Cardiac ventricle fibroblast (primary cell): Measurements from ENCODE around the gene CXCL16. TPM values are rescaled to one million over a fixed set of nuclear protein-coding genes. Genes with fewer than 3 reads are reported as not detected.

Source experiments
- total RNA-seq: library from RNA; depleted of rRNA; stranded (reverse); fragments of >200 nt; gene quantifications from 2 replicates; pipeline ENCODE4 v1.2.3, GENCODE V29; 2015

Gene CXCL16
- total RNA-seq, result 6.5 and 10.0 TPM in 2 replicates

GRCh38 chr17:4739122-4740024 is at the start of gene CXCL16, which contains the start of gene ZMYND15:
Gene CXCL16 (minus strand): TSS chr17:4739928. CDS start chr17:4739339, 589 bp downstream.
Gene ZMYND15 (plus strand): TSS chr17:4739833. CDS start chr17:4740549, 716 bp downstream.

GRCh38 chr17:4788807-4789700 is 49.3 kb upstream of the CXCL16 start, which contains the start of gene GLTPD2:
Gene GLTPD2 (plus strand): TSS chr17:4788964. CDS start chr17:4789012, 48 bp downstream.

DNA sequence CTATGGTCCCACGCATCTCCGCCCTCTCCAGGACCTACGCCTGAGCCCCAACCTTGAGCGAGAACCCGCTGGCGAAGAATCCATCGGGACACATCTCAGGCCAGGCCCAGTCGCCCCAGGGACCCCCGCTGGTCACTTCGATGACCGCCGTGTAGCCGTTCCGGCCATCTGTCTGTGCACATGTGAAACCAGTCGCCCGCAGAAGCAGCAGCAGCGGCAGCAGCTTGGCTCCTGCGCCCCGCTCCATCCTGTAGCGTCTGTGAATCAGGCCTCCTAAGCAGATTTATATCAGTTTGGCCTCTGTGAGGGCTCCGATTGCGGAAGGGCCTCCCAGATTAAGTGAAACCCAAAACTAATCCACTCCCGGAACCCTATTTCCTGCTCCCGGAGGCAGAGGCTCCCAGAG is 46.4 kb upstream of the CXCL16 start, which contains the start of gene VMO1:
VMO1 (minus strand) TSS at position 259 of the 406 bp plus-strand sequence; CDS start at position 247, 12 bp downstream.

DNA sequence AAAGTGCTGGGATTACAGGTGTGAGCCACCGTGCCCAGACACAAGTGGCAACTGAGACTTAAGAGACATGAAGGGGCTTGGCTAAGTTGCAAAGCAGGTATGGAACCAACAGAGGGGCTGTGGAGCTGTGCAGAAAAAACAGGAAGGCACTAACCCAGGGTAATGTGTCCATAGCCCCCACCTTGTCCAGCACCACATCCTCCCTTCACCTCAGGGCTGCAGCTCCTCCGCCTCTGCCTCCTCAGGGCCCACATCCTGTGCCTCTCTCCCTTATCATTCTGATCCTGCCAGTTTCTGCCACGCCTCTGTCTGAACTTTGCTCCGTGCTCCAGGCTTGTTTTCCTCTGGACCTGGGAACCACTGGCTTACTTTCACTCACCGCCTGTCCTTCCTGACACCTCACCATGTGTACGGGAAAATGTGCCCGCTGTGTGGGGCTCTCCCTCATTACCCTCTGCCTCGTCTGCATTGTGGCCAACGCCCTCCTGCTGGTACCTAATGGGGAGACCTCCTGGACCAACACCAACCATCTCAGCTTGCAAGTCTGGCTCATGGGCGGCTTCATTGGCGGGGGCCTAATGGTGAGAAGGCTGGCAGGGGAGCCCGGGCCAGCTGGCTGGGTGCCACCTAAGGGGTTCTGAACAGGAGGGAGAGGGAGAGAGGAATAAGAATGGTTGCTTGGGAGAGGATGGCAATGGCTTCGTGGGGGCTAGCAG is 31.9 kb upstream of the CXCL16 start, which contains the start of gene TM4SF5:
TM4SF5 (plus strand) TSS at position 368 of the 716 bp plus-strand sequence; CDS start at position 405, 37 bp downstream.

DNA sequence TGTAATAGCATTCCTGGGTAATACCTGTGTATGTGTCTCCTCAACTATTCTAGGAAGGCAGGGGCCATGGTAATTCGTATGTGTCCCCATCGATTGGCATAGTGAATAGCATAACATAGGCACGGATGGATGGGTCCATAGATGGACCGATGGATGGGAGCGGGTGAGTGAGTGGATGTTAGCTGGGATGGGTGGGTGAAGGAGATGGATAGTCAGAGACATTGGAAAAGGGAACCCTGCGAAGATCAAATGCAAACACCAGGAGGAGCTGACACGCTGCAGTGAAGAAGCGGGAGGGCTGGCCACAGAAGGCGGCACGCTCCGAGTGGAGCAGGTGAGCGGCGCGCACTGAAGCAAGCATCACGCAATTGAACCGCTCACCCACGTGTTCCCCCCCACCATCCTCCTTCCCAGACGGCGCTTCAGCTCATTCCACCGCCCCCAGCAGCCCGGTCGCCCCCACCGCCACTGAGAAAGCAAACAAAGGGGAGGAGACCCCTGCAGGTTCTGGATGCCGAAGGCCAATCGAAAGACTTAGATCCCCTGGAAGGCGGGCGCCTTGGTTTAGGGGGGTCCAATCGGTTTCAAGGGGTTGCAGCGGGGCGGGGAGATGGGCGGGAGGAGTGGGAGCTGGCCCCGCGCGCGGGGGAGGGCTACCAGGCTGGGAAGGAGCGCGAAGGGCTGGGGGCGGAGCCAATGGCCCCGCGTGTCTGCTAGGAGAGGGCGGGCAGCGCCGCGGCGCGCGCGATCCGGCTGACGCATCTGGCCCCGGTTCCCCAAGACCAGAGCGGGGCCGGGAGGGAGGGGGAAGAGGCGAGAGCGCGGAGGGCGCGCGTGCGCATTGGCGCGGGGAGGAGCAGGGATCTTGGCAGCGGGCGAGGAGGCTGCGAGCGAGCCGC is 29.7 kb downstream of the CXCL16 start, which contains the start of gene ARRB2:
ARRB2 (plus strand) TSS at position 839 of the 899 bp plus-strand sequence. CDS start 90 bp downstream, outside the sequence.

Other genes starting within 250 kb of the CXCL16 start
- 0.24 TPM in 1 of 2 replicates, not detected in the other for gene SPNS2, start 241.0 kb downstream of the CXCL16 start, total RNA-seq
- 49.3 and 58.6 TPM in 2 replicates for gene MYBBP1A, start 184.5 kb downstream of the CXCL16 start, total RNA-seq
- not detected in 2 replicates for gene GGT6, start 179.4 kb downstream of the CXCL16 start, total RNA-seq
- gene SMTNL2, start 155.4 kb downstream of the CXCL16 start, total RNA-seq, result not detected in 2 replicates
- gene ALOX15, start 98.2 kb downstream of the CXCL16 start, total RNA-seq, result 0.06 TPM in 1 of 2 replicates, not detected in the other
- gene PELP1, start 35.8 kb downstream of the CXCL16 start, total RNA-seq, result 20.8 and 25.5 TPM in 2 replicates
- gene ARRB2, start 29.3 kb downstream of the CXCL16 start, total RNA-seq, result 0.94 and 4.9 TPM in 2 replicates
- 12.3 and 19.7 TPM in 2 replicates for gene MED11, start 8.5 kb downstream of the CXCL16 start, total RNA-seq
- 0.44 and 1.4 TPM in 2 replicates for gene ZMYND15, start 95 bp downstream of the CXCL16 start, total RNA-seq
- gene TM4SF5, start 32.0 kb upstream of the CXCL16 start, total RNA-seq, result not detected in 2 replicates
- gene VMO1, start 46.4 kb upstream of the CXCL16 start, total RNA-seq, result 0.94 and 5.2 TPM in 2 replicates
- gene GLTPD2, start 49.0 kb upstream of the CXCL16 start, total RNA-seq, result not detected in 2 replicates
- 84.4 and 101 TPM in 2 replicates for gene PSMB6, start 56.2 kb upstream of the CXCL16 start, total RNA-seq
- 24.3 and 25.3 TPM in 2 replicates for gene PLD2, start 67.2 kb upstream of the CXCL16 start, total RNA-seq
- gene MINK1, start 93.4 kb upstream of the CXCL16 start, total RNA-seq, result 19.1 and 33.9 TPM in 2 replicates
- 4.3 and 5.4 TPM in 2 replicates for gene C17orf107, start 159.6 kb upstream of the CXCL16 start, total RNA-seq
- gene CHRNE, start 163.2 kb upstream of the CXCL16 start, total RNA-seq, result 0.31 and 0.54 TPM in 2 replicates
- not detected in 2 replicates for gene GP1BA, start 192.3 kb upstream of the CXCL16 start, total RNA-seq
- gene SLC25A11, start 200.1 kb upstream of the CXCL16 start, total RNA-seq, result 33.8 and 39.6 TPM in 2 replicates
- gene RNF167, start 200.3 kb upstream of the CXCL16 start, total RNA-seq, result 34.7 and 41.7 TPM in 2 replicates
- gene PFN1, start 208.6 kb upstream of the CXCL16 start, total RNA-seq, result 435 and 543 TPM in 2 replicates
- 1.00 and 8.8 TPM in 2 replicates for gene ENO3, start 211.2 kb upstream of the CXCL16 start, total RNA-seq
- 42.2 and 43.9 TPM in 2 replicates for gene SPAG7, start 227.9 kb upstream of the CXCL16 start, total RNA-seq
- 11.2 and 16.0 TPM in 2 replicates for gene CAMTA2, start 247.7 kb upstream of the CXCL16 start, total RNA-seq